HPDE6-E6E7 (cell line): ENCODE measurements around the gene ING3.

Source experiments
- DNase-seq: peaks from one replicate; pipeline ENCODE4 v3.0.0; 2011; ENCODE audit warnings: missing footprints; ENCODE audit errors: extremely low spot score

The ING3 gene

DNA sequence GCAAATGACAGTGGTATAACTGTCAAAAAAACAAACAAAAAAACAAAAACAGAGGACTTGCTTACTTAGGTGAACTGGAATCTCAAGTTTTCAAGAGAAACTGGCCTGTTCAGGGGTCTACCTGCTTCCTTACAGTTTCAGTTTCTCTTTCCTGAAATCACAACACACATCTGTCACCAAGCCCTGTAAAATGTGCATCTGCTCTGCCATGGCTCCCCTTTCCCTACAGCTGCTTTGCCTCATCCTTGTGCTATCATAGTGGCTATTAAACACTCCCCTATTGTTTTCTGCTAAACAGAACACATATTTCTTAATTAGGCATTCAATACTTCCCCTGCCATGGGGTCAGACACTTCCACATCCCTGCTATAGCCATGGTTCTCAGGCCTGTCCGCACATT lies 75.6 kb downstream of the ING3 start:
- DNase-seq, result no peak

DNA sequence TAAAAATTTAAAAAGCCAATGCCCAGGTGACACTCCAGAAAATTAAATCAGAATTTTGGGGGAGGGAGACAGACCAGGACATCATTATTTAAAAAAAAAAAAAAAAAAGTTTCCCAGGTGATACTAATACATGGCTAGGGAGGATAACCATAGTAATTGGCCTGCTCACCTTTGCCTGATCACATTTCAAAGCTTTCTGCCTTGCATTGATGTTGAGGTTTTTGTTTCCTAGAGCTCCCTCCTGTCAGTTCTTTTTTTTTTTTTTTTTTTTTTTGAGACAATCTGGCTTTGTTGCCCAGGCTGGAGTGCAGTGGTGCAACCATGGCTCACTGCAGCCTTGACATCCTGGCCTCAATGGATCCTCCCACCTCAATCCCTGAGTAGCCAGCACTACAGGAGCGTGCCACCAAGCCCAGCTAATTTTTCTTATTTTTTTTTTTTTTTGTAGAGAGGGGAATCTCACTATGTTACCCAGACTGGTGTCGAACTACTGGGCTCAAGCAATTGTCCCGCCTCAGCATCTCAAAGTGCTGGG lies 76.1 kb downstream of the ING3 start:
- DNase-seq, result no peak
